Measurements from ENCODE around the gene SCAP. TPM values are rescaled to one million over a fixed set of nuclear protein-coding genes. Genes with fewer than 3 reads are reported as not detected.

SCAP gene
- total and polyA plus RNA-seq, 2 of the 4 experiments (the other 2 are of a cell fraction) = 25.3 to 34.6 TPM

DNA sequence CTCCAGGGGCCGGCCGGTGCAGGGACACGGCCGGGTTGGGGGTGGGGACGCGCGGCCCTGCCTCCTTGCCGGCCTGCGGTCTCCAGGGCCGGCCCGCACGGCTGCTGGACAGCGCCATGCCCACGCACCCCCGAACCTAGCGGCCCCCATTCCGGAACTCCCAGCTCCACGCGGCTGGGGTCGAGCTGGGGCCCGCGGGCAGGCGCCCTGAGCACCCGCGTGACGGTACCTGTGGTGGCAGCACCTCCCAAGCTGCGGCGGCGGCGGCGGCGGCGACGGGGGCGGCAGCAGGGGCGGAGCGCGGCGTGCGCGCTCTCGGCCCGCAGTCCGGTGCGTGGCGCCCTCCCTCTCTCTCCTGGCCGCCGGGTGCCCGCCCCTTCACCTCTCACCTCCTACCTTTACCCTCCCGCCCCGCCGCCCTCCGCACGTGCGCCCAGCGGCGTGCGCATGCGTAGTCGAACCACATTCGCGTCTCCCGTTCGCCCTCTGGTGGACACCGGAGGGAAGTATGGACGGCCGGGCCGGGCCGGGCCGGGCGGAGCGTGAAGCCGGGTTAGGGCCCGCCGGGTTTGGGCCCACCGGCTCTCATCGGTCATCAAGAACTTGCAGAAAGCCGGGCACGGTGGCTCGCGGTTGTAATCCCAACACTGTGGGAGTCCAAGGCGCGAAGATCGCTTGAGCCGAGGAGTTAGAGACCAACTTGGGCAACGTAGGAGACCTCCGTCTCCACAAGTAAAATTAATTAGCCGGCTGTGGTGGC, at the start of gene SCAP (continued):
- TF ChIP-seq, protein P1, sequence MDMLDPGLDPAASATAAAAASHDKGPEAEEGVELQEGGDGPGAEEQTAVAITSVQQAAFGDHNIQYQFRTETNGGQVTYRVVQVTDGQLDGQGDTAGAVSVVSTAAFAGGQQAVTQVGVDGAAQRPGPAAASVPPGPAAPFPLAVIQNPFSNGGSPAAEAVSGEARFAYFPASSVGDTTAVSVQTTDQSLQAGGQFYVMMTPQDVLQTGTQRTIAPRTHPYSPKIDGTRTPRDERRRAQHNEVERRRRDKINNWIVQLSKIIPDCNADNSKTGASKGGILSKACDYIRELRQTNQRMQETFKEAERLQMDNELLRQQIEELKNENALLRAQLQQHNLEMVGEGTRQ (IDR thresholded peaks at IDR 0.05; ENCODE audit: low read depth, low read length) = peak; percentile 83
- TF ChIP-seq SMC3 (IDR thresholded peaks at IDR 0.05; ENCODE audit: low read depth, low read length) (peak; percentile 73), FOS (IDR thresholded peaks at IDR 0.05; ENCODE audit: low read depth, low read length) (no peak)

Measured in IMR-90 (cell line).